ENCODE results near the gene PARD3B. TPM values are rescaled to one million over a fixed set of nuclear protein-coding genes. Genes with fewer than 3 reads are reported as not detected.

The PARD3B gene
- total RNA-seq, 1 experiment from 2014 or later = 3.6 TPM

GRCh38 chr2:204706939-204707338 is 161.7 kb downstream of the PARD3B start:
- in situ Hi-C loops (cut with HindIII; ENCODE audit: low pct_unique_long_range_greater_than_20kb, low sequenced_read_pairs) = no loop called here
- ATAC-seq (no peak), DNase-seq (ENCODE audit: low read depth, low spot score) (no peak)
- POLR2A ChIA-PET = no interaction called here
- H3K36me3 ChIP-seq (ENCODE audit: control insufficient read depth, insufficient read depth, low read length) = no peaks in the 10 kb centered on the region
- no TSS peak for BruUV-seq (replicated peaks)
- no peak overlapping the region for H3K4me3 ChIP-seq (ENCODE audit: low read depth in 2 of 2, low read length in 2 of 2)
- H3K27ac ChIP-seq (ENCODE audit: low read length) = no peak overlapping the region
- no peaks in the 10 kb centered on the region for H3K27me3 ChIP-seq (ENCODE audit: control insufficient read depth, insufficient read depth, low read length)
- no peak for TF ChIP-seq REST (IDR thresholded peaks at IDR 0.05; ENCODE audit: insufficient read depth in 1 of 2, low read depth in 2 of 2, low read length in 1 of 2)
- TF ChIP-seq SIN3A (IDR thresholded peaks at IDR 0.05; ENCODE audit: borderline replicate concordance, insufficient read depth, low read depth, low read length) = no peak
- TF ChIP-seq CTCF (IDR thresholded peaks at IDR 0.05) = no peak
- TF ChIP-seq TCF7L2 (IDR thresholded peaks at IDR 0.05; ENCODE audit: low read depth, low read length) = no peak
- TF ChIP-seq POLR2AphosphoS5 (IDR thresholded peaks at IDR 0.05; ENCODE audit: low read depth, low read length) = no peak
- CTCF ChIA-PET = no interaction called here
- intact Hi-C loops (cut with micrococcal nuclease; ENCODE audit: unreplicated experiment) = no loop called here
- H3K9me3 ChIP-seq (ENCODE audit: control insufficient read depth, insufficient read depth, low read depth, low read length) = no peaks in the 10 kb centered on the region
- H3K4me1 ChIP-seq (ENCODE audit: control insufficient read depth, insufficient read depth, low read length) = no peaks in the 10 kb centered on the region

- H3K9me3 ChIP-seq (ENCODE audit: control insufficient read depth, insufficient read depth, low read depth, low read length) = no peaks in the 10 kb centered on the region
- ChIA-PET POLR2A (no interaction called here), CTCF (no interaction called here)
- no peak for ATAC-seq
- H3K27ac ChIP-seq (ENCODE audit: low read length) = no peak overlapping the region
- H3K36me3 ChIP-seq (ENCODE audit: control insufficient read depth, insufficient read depth, low read length) = no peaks in the 10 kb centered on the region
- BruUV-seq (replicated peaks) = no TSS peak
- H3K4me1 ChIP-seq (ENCODE audit: control insufficient read depth, insufficient read depth, low read length) = no peaks in the 10 kb centered on the region
- DNase-seq (ENCODE audit: low read depth, low spot score) = no peak
- H3K4me3 ChIP-seq (ENCODE audit: low read depth in 2 of 2, low read length in 2 of 2) = no peak overlapping the region
- intact Hi-C loops (cut with micrococcal nuclease; ENCODE audit: unreplicated experiment) = no loop called here
- in situ Hi-C loops (cut with HindIII; ENCODE audit: low pct_unique_long_range_greater_than_20kb, low sequenced_read_pairs) = no loop called here
- TF ChIP-seq POLR2AphosphoS5 (IDR thresholded peaks at IDR 0.05; ENCODE audit: low read depth, low read length) (no peak), CTCF (IDR thresholded peaks at IDR 0.05) (no peak)
- no peaks in the 10 kb centered on the region for H3K27me3 ChIP-seq (ENCODE audit: control insufficient read depth, insufficient read depth, low read length)
These were observed 167.9 kb downstream of the PARD3B start for GRCh38 chr2:204713211-204713610.

GRCh38 chr2:204715361-204715760 is 170.1 kb downstream of the PARD3B start:
- Histone ChIP-seq H3K36me3 (ENCODE audit: control insufficient read depth, insufficient read depth, low read length) (no peaks in the 10 kb centered on the region), H3K4me1 (ENCODE audit: control insufficient read depth, insufficient read depth, low read length) (no peaks in the 10 kb centered on the region), H3K27ac (ENCODE audit: low read length) (no peak overlapping the region), H3K27me3 (ENCODE audit: control insufficient read depth, insufficient read depth, low read length) (no peaks in the 10 kb centered on the region), H3K9me3 (ENCODE audit: control insufficient read depth, insufficient read depth, low read depth, low read length) (no peaks in the 10 kb centered on the region), H3K4me3 (ENCODE audit: low read depth in 2 of 2, low read length in 2 of 2) (no peak overlapping the region)
- DNase-seq (ENCODE audit: low read depth, low spot score) (no peak), ATAC-seq (no peak)
- intact Hi-C loops (cut with micrococcal nuclease; ENCODE audit: unreplicated experiment) (no loop called here), in situ Hi-C loops (cut with HindIII; ENCODE audit: low pct_unique_long_range_greater_than_20kb, low sequenced_read_pairs) (no loop called here)
- POLR2A ChIA-PET = no interaction called here
- CTCF ChIA-PET = no interaction called here
- TF ChIP-seq CTCF (IDR thresholded peaks at IDR 0.05) = no peak
- TF ChIP-seq SIN3A (IDR thresholded peaks at IDR 0.05; ENCODE audit: borderline replicate concordance, insufficient read depth, low read depth, low read length) = no peak
- no peak for TF ChIP-seq TCF7L2 (IDR thresholded peaks at IDR 0.05; ENCODE audit: low read depth, low read length)
- TF ChIP-seq REST (IDR thresholded peaks at IDR 0.05; ENCODE audit: insufficient read depth in 1 of 2, low read depth in 2 of 2, low read length in 1 of 2) = no peak
- no peak for TF ChIP-seq POLR2AphosphoS5 (IDR thresholded peaks at IDR 0.05; ENCODE audit: low read depth, low read length)
- BruUV-seq (replicated peaks) = no TSS peak

Measured in Panc1 (cell line).